ENCODE results near the gene C1QC. TPM values are rescaled to one million over a fixed set of nuclear protein-coding genes. Genes with fewer than 3 reads are reported as not detected.

The C1QC gene
- total RNA-seq, 1 donor from 2014 or later = not detected

- Histone ChIP-seq H3K27me3 (ENCODE audit: control insufficient read depth, insufficient read depth, low read length) (peaks cover 10% of the 10 kb centered on the region), H3K4me3 (ENCODE audit: low read depth, low read length) (no peak overlapping the region), H3K36me3 (ENCODE audit: control insufficient read depth, insufficient read depth, low read length) (no peaks in the 10 kb centered on the region)
- FAIRE-seq (no peak), DNase-seq (ENCODE audit: low read depth) (no peak)
- no peak for TF ChIP-seq CTCF (IDR thresholded peaks at IDR 0.05; ENCODE audit: insufficient read depth, low read length, severe bottlenecking)
Measured at GRCh38 chr1:22613572-22613918, 29.9 kb upstream of the C1QC start.

- Histone ChIP-seq H3K4me3 (ENCODE audit: low read depth, low read length) (no peak overlapping the region), H3K27me3 (ENCODE audit: control insufficient read depth, insufficient read depth, low read length) (peaks cover 11% of the 10 kb centered on the region), H3K36me3 (ENCODE audit: control insufficient read depth, insufficient read depth, low read length) (no peaks in the 10 kb centered on the region)
- no peak for DNase-seq (ENCODE audit: low read depth)
- TF ChIP-seq CTCF (IDR thresholded peaks at IDR 0.05; ENCODE audit: insufficient read depth, low read length, severe bottlenecking) = no peak
- no peak for FAIRE-seq
Measured at GRCh38 chr1:22613951-22614350, 29.5 kb upstream of the C1QC start.

- H3K27me3 ChIP-seq (ENCODE audit: control insufficient read depth, insufficient read depth, low read length) = peaks cover 14% of the 10 kb centered on the region
- DNase-seq (ENCODE audit: low read depth) (no peak), FAIRE-seq (no peak)
- no peak for TF ChIP-seq CTCF (IDR thresholded peaks at IDR 0.05; ENCODE audit: insufficient read depth, low read length, severe bottlenecking)
- H3K36me3 ChIP-seq (ENCODE audit: control insufficient read depth, insufficient read depth, low read length) = no peaks in the 10 kb centered on the region
- H3K4me3 ChIP-seq (ENCODE audit: low read depth, low read length) = no peak overlapping the region
Measured at GRCh38 chr1:22615886-22616285, 27.5 kb upstream of the C1QC start.

- DNase-seq (ENCODE audit: low read depth) (no peak), FAIRE-seq (no peak)
- TF ChIP-seq CTCF (IDR thresholded peaks at IDR 0.05; ENCODE audit: insufficient read depth, low read length, severe bottlenecking) = no peak
- Histone ChIP-seq H3K27me3 (ENCODE audit: control insufficient read depth, insufficient read depth, low read length) (peaks cover 15% of the 10 kb centered on the region), H3K4me3 (ENCODE audit: low read depth, low read length) (no peak overlapping the region), H3K36me3 (ENCODE audit: control insufficient read depth, insufficient read depth, low read length) (no peaks in the 10 kb centered on the region)
Measured at GRCh38 chr1:22616571-22616970, 26.9 kb upstream of the C1QC start.

- Histone ChIP-seq H3K27me3 (ENCODE audit: control insufficient read depth, insufficient read depth, low read length) (peaks cover 17% of the 10 kb centered on the region), H3K36me3 (ENCODE audit: control insufficient read depth, insufficient read depth, low read length) (no peaks in the 10 kb centered on the region), H3K4me3 (ENCODE audit: low read depth, low read length) (no peak overlapping the region)
- DNase-seq (ENCODE audit: low read depth) = no peak
- FAIRE-seq = no peak
- TF ChIP-seq CTCF (IDR thresholded peaks at IDR 0.05; ENCODE audit: insufficient read depth, low read length, severe bottlenecking) = no peak
Measured at GRCh38 chr1:22618056-22618455, 25.4 kb upstream of the C1QC start.

- no peak overlapping the region for H3K4me3 ChIP-seq (ENCODE audit: low read depth, low read length)
- no peak for TF ChIP-seq CTCF (IDR thresholded peaks at IDR 0.05; ENCODE audit: insufficient read depth, low read length, severe bottlenecking)
- FAIRE-seq (no peak), DNase-seq (ENCODE audit: low read depth) (no peak)
- no peaks in the 10 kb centered on the region for H3K36me3 ChIP-seq (ENCODE audit: control insufficient read depth, insufficient read depth, low read length)
- H3K27me3 ChIP-seq (ENCODE audit: control insufficient read depth, insufficient read depth, low read length) = peaks cover 17% of the 10 kb centered on the region
Measured at GRCh38 chr1:22619252-22619651, 24.2 kb upstream of the C1QC start.
